ENCODE measurements around the gene SURF4.
"Not testable (repeated sequence)": the region's sequence is repeated elsewhere in the genome, so short reads cannot be mapped to it uniquely, and the experiment has no call there.

The SURF4 gene

GRCh38 chr9:133397895-133398294, 22.0 kb upstream of the SURF4 start:
- H3K4me1 ChIP-seq (ENCODE audit: control insufficient read depth, insufficient read depth, low read length, poor library complexity, severe bottlenecking), result no peaks in the 10 kb centered on the region
- H3K9me3 ChIP-seq (ENCODE audit: control insufficient read depth, low read length), result no peaks in the 10 kb centered on the region
- DNase-seq, result no peak
- H3K27me3 ChIP-seq (replicated peaks; ENCODE audit: control insufficient read depth, insufficient read depth, low read length, poor library complexity, severe bottlenecking), result no peaks in the 10 kb centered on the region
- no peak overlapping the region for H3K27ac ChIP-seq (ENCODE audit: insufficient read depth, low read length, poor library complexity, severe bottlenecking)
- no peak overlapping the region for H3K4me3 ChIP-seq (ENCODE audit: insufficient read depth, low read depth, low read length, poor library complexity, severe bottlenecking)
- H3K36me3 ChIP-seq (ENCODE audit: control insufficient read depth, insufficient read depth, low read length), result no peaks in the 10 kb centered on the region

GRCh38 chr9:133397370-133397769, 21.5 kb upstream of the SURF4 start:
- no peaks in the 10 kb centered on the region for H3K4me1 ChIP-seq (ENCODE audit: control insufficient read depth, insufficient read depth, low read length, poor library complexity, severe bottlenecking)
- H3K27me3 ChIP-seq (replicated peaks; ENCODE audit: control insufficient read depth, insufficient read depth, low read length, poor library complexity, severe bottlenecking), result no peaks in the 10 kb centered on the region
- no peak for DNase-seq
- no peak overlapping the region for H3K4me3 ChIP-seq (ENCODE audit: insufficient read depth, low read depth, low read length, poor library complexity, severe bottlenecking)
- H3K36me3 ChIP-seq (ENCODE audit: control insufficient read depth, insufficient read depth, low read length), result no peaks in the 10 kb centered on the region
- H3K27ac ChIP-seq (ENCODE audit: insufficient read depth, low read length, poor library complexity, severe bottlenecking), result no peak overlapping the region
- H3K9me3 ChIP-seq (ENCODE audit: control insufficient read depth, low read length), result no peaks in the 10 kb centered on the region

GRCh38 chr9:133396952-133397351, 21.1 kb upstream of the SURF4 start:
- Histone ChIP-seq H3K27me3 (replicated peaks; ENCODE audit: control insufficient read depth, insufficient read depth, low read length, poor library complexity, severe bottlenecking) (no peaks in the 10 kb centered on the region), H3K9me3 (ENCODE audit: control insufficient read depth, low read length) (no peaks in the 10 kb centered on the region), H3K4me1 (ENCODE audit: control insufficient read depth, insufficient read depth, low read length, poor library complexity, severe bottlenecking) (no peaks in the 10 kb centered on the region), H3K36me3 (ENCODE audit: control insufficient read depth, insufficient read depth, low read length) (no peaks in the 10 kb centered on the region), H3K4me3 (ENCODE audit: insufficient read depth, low read depth, low read length, poor library complexity, severe bottlenecking) (no peak overlapping the region), H3K27ac (ENCODE audit: insufficient read depth, low read length, poor library complexity, severe bottlenecking) (no peak overlapping the region)
- DNase-seq, result no peak

GRCh38 chr9:133394687-133395271, 18.9 kb upstream of the SURF4 start:
- Histone ChIP-seq H3K4me1 (ENCODE audit: control insufficient read depth, insufficient read depth, low read length, poor library complexity, severe bottlenecking) (no peaks in the 10 kb centered on the region), H3K27ac (ENCODE audit: insufficient read depth, low read length, poor library complexity, severe bottlenecking) (no peak overlapping the region), H3K9me3 (ENCODE audit: control insufficient read depth, low read length) (no peaks in the 10 kb centered on the region), H3K27me3 (replicated peaks; ENCODE audit: control insufficient read depth, insufficient read depth, low read length, poor library complexity, severe bottlenecking) (no peaks in the 10 kb centered on the region), H3K36me3 (ENCODE audit: control insufficient read depth, insufficient read depth, low read length) (no peaks in the 10 kb centered on the region), H3K4me3 (ENCODE audit: insufficient read depth, low read depth, low read length, poor library complexity, severe bottlenecking) (no peak overlapping the region)
- no peak for DNase-seq

GRCh38 chr9:133393399-133393798, 17.5 kb upstream of the SURF4 start:
- Histone ChIP-seq H3K4me1 (ENCODE audit: control insufficient read depth, insufficient read depth, low read length, poor library complexity, severe bottlenecking) (no peaks in the 10 kb centered on the region), H3K4me3 (ENCODE audit: insufficient read depth, low read depth, low read length, poor library complexity, severe bottlenecking) (no peak overlapping the region), H3K36me3 (ENCODE audit: control insufficient read depth, insufficient read depth, low read length) (no peaks in the 10 kb centered on the region), H3K27ac (ENCODE audit: insufficient read depth, low read length, poor library complexity, severe bottlenecking) (no peak overlapping the region), H3K27me3 (replicated peaks; ENCODE audit: control insufficient read depth, insufficient read depth, low read length, poor library complexity, severe bottlenecking) (no peaks in the 10 kb centered on the region), H3K9me3 (ENCODE audit: control insufficient read depth, low read length) (no peaks in the 10 kb centered on the region)
- DNase-seq, result no peak

- not testable (repeated sequence) for DNase-seq; H3K27me3 ChIP-seq (replicated peaks; ENCODE audit: control insufficient read depth, insufficient read depth, low read length, poor library complexity, severe bottlenecking); H3K27ac ChIP-seq (ENCODE audit: insufficient read depth, low read length, poor library complexity, severe bottlenecking); H3K4me3 ChIP-seq (ENCODE audit: insufficient read depth, low read depth, low read length, poor library complexity, severe bottlenecking); H3K4me1 ChIP-seq (ENCODE audit: control insufficient read depth, insufficient read depth, low read length, poor library complexity, severe bottlenecking); H3K36me3 ChIP-seq (ENCODE audit: control insufficient read depth, insufficient read depth, low read length); H3K9me3 ChIP-seq (ENCODE audit: control insufficient read depth, low read length)
Observed at GRCh38 chr9:133392308-133392707, 16.4 kb upstream of the SURF4 start.

- not testable (repeated sequence) for H3K36me3 ChIP-seq (ENCODE audit: control insufficient read depth, insufficient read depth, low read length); H3K27ac ChIP-seq (ENCODE audit: insufficient read depth, low read length, poor library complexity, severe bottlenecking); H3K9me3 ChIP-seq (ENCODE audit: control insufficient read depth, low read length); H3K4me3 ChIP-seq (ENCODE audit: insufficient read depth, low read depth, low read length, poor library complexity, severe bottlenecking); DNase-seq; H3K27me3 ChIP-seq (replicated peaks; ENCODE audit: control insufficient read depth, insufficient read depth, low read length, poor library complexity, severe bottlenecking); H3K4me1 ChIP-seq (ENCODE audit: control insufficient read depth, insufficient read depth, low read length, poor library complexity, severe bottlenecking)
Observed at GRCh38 chr9:133391449-133391848, 15.6 kb upstream of the SURF4 start.

- Histone ChIP-seq H3K36me3 (ENCODE audit: control insufficient read depth, insufficient read depth, low read length) (no peaks in the 10 kb centered on the region), H3K27ac (ENCODE audit: insufficient read depth, low read length, poor library complexity, severe bottlenecking) (no peak overlapping the region), H3K4me1 (ENCODE audit: control insufficient read depth, insufficient read depth, low read length, poor library complexity, severe bottlenecking) (no peaks in the 10 kb centered on the region), H3K27me3 (replicated peaks; ENCODE audit: control insufficient read depth, insufficient read depth, low read length, poor library complexity, severe bottlenecking) (no peaks in the 10 kb centered on the region), H3K4me3 (ENCODE audit: insufficient read depth, low read depth, low read length, poor library complexity, severe bottlenecking) (no peak overlapping the region), H3K9me3 (ENCODE audit: control insufficient read depth, low read length) (no peaks in the 10 kb centered on the region)
- no peak for DNase-seq
Observed at GRCh38 chr9:133390713-133391112, 14.9 kb upstream of the SURF4 start.

GRCh38 chr9:133389562-133389961, 13.7 kb upstream of the SURF4 start:
- H3K9me3 ChIP-seq (ENCODE audit: control insufficient read depth, low read length), result no peaks in the 10 kb centered on the region
- no peak overlapping the region for H3K4me3 ChIP-seq (ENCODE audit: insufficient read depth, low read depth, low read length, poor library complexity, severe bottlenecking)
- DNase-seq, result no peak
- no peaks in the 10 kb centered on the region for H3K4me1 ChIP-seq (ENCODE audit: control insufficient read depth, insufficient read depth, low read length, poor library complexity, severe bottlenecking)
- H3K27ac ChIP-seq (ENCODE audit: insufficient read depth, low read length, poor library complexity, severe bottlenecking), result no peak overlapping the region
- no peaks in the 10 kb centered on the region for H3K27me3 ChIP-seq (replicated peaks; ENCODE audit: control insufficient read depth, insufficient read depth, low read length, poor library complexity, severe bottlenecking)
- H3K36me3 ChIP-seq (ENCODE audit: control insufficient read depth, insufficient read depth, low read length), result no peaks in the 10 kb centered on the region

GRCh38 chr9:133389025-133389557, 13.2 kb upstream of the SURF4 start:
- no peak overlapping the region for H3K27ac ChIP-seq (ENCODE audit: insufficient read depth, low read length, poor library complexity, severe bottlenecking)
- H3K27me3 ChIP-seq (replicated peaks; ENCODE audit: control insufficient read depth, insufficient read depth, low read length, poor library complexity, severe bottlenecking), result no peaks in the 10 kb centered on the region
- no peak for DNase-seq
- no peaks in the 10 kb centered on the region for H3K9me3 ChIP-seq (ENCODE audit: control insufficient read depth, low read length)
- no peaks in the 10 kb centered on the region for H3K36me3 ChIP-seq (ENCODE audit: control insufficient read depth, insufficient read depth, low read length)
- H3K4me1 ChIP-seq (ENCODE audit: control insufficient read depth, insufficient read depth, low read length, poor library complexity, severe bottlenecking), result no peaks in the 10 kb centered on the region
- no peak overlapping the region for H3K4me3 ChIP-seq (ENCODE audit: insufficient read depth, low read depth, low read length, poor library complexity, severe bottlenecking)

Data from effector memory CD4-positive, alpha-beta T cell (primary cell).